Right cardiac atrium (tissue), 5 donors: ENCODE data around the gene LAMTOR4. TPM values are rescaled to one million over a fixed set of nuclear protein-coding genes. Genes with fewer than 3 reads are reported as not detected.
"Not testable (repeated sequence)": the region's sequence is repeated elsewhere in the genome, so short reads cannot be mapped to it uniquely, and the experiment has no call there.

Source experiments
- ATAC-seq, 2 donors: fragments of 200-7000 bp; cut with Tn5 transposase; one replicate each; pipeline versions ENCODE4 v1.8.0 to v1.9.1; 2020; ENCODE audit warnings: moderate library complexity in 2 of 2, mild to moderate bottlenecking in 1 of 2
- DNase-seq, 3 donors: peaks; one replicate each; pipeline ENCODE4 v3.0.0-alpha.2; 2020
- H3K27ac ChIP-seq: one replicate; pipeline ENCODE4 v1.5.1; 2013; ENCODE audit warnings: mild to moderate bottlenecking, low read length, control low read depth, moderate library complexity
- H3K27me3 ChIP-seq: one replicate; pipeline ENCODE4 v1.6.1; 2013; ENCODE audit not compliant: control insufficient read depth, insufficient read depth
- H3K4me1 ChIP-seq: one replicate; pipeline ENCODE4 v1.6.1; 2013; ENCODE audit warnings: low read length; ENCODE audit not compliant: control insufficient read depth, insufficient read depth
- H3K4me3 ChIP-seq: one replicate; pipeline ENCODE4 v1.5.1; 2013; ENCODE audit warnings: low read length, control low read depth
- H3K9me3 ChIP-seq: one replicate; pipeline ENCODE4 v1.6.1; 2013; ENCODE audit warnings: low read length; ENCODE audit not compliant: control insufficient read depth
- WGBS: extraction: QIAGEN DNeasy Blood & Tissue Kit; methylation state at CpG from one replicate; pipeline ENCODE4 v1.1.7; 2013; 5-methylcytosine and 5-hydroxymethylcytosine counted together
- intact Hi-C, 4 donors: fragments of 100-400 bp; cut with DNase I; formaldehyde crosslinking; loops; one replicate each; pipeline versions ENCODE4 v1.11.0 to v1.14.0; 2022 to 2023
- polyA plus RNA-seq: library from polyadenylated mRNA; stranded (reverse); fragments of 200-250 nt; gene quantifications from one replicate; pipeline ENCODE4 v1.2.3, GENCODE V29; 2013
- total RNA-seq, 4 donors: library from RNA; stranded (reverse); fragmentation: NEBNext Ultra II Directional; extraction: Animal tissue kit (Norgen Biotek cat#: 25700); gene quantifications; one replicate each; pipeline ENCODE4 v1.2.1, GENCODE V29; 2021
- donor health status: healthy with polysubstance abuse.
- donor health status: DM: no; HTN: yes; CAD: no.
- donor health status: DM: no; HTN: no; CAD: no.
- donor health status: DM: no; HTN: yes; CAD: no; lungs with severe emphysema.
- donor health status: DM: yes; HTN: yes; CAD: no.

LAMTOR4 gene
- total and polyA plus RNA-seq, 5 donors, result 88.7 to 193 (median 118) TPM

- DNase-seq (no peak), ATAC-seq (no peak)
- H3K4me3 ChIP-seq, result no peak overlapping the region
- intact Hi-C loops, result no loop called here
- H3K4me1 ChIP-seq, result no peaks in the 10 kb centered on the region
- H3K27ac ChIP-seq, result no peak overlapping the region
- no peaks in the 10 kb centered on the region for H3K9me3 ChIP-seq
- WGBS, result 93% methylated on average over 14 of the region's 14 CpGs
- no peaks in the 10 kb centered on the region for H3K27me3 ChIP-seq
Observed at GRCh38 chr7:100175296-100175935, 26.7 kb downstream of the LAMTOR4 start.

GRCh38 chr7:100176096-100177044 is 27.7 kb downstream of the LAMTOR4 start:
- Histone ChIP-seq H3K4me3 (peak overlapping the region; percentile 73), H3K4me1 (no peaks in the 10 kb centered on the region), H3K27ac (no peak overlapping the region), H3K27me3 (no peaks in the 10 kb centered on the region), H3K9me3 (no peaks in the 10 kb centered on the region)
- ATAC-seq, result no peak
- no peak for DNase-seq
- WGBS, result 48% methylated on average over 14 of the region's 14 CpGs
- intact Hi-C loops, result no loop called here

- intact Hi-C loops, result no loop called here
- Histone ChIP-seq H3K4me1 (no peaks in the 10 kb centered on the region), H3K9me3 (no peaks in the 10 kb centered on the region), H3K27ac (no peak within 1 kb of the TSS), H3K27me3 (no peaks in the 10 kb centered on the region), H3K4me3 (peak within 1 kb of the TSS; percentile 73)
- DNase-seq (peak; percentile 96 to 98 (median 98)), ATAC-seq (peak; percentile 95 to 96)
- 3% methylated on average over 78 of the region's 78 CpGs for WGBS
Observed at GRCh38 chr7:100177045-100178001, 28.6 kb downstream of the LAMTOR4 start, which contains the start of the genes GPC2 and STAG3. Gene GPC2 (minus strand): TSS chr7:100177381. CDS start chr7:100177199, 182 bp downstream. Gene STAG3 (plus strand): TSS chr7:100177918. CDS start chr7:100180557, 2,639 bp downstream.

GRCh38 chr7:100180084-100180483 is 31.4 kb downstream of the LAMTOR4 start:
- DNase-seq, ATAC-seq, intact Hi-C loops, H3K4me1 ChIP-seq, H3K27me3 ChIP-seq, H3K4me3 ChIP-seq, H3K9me3 ChIP-seq, H3K27ac ChIP-seq: not testable (repeated sequence)
- WGBS, result 99% methylated on average over 3 of the region's 3 CpGs

- DNase-seq, H3K9me3 ChIP-seq, H3K4me1 ChIP-seq, intact Hi-C loops, H3K27ac ChIP-seq, H3K27me3 ChIP-seq, ATAC-seq, H3K4me3 ChIP-seq: not testable (repeated sequence)
- 83% methylated on average over 6 of the region's 6 CpGs for WGBS
Observed at GRCh38 chr7:100182616-100183015, 33.9 kb downstream of the LAMTOR4 start.

GRCh38 chr7:100183090-100183489 is 34.4 kb downstream of the LAMTOR4 start:
- H3K9me3 ChIP-seq, DNase-seq, ATAC-seq, H3K4me1 ChIP-seq, H3K4me3 ChIP-seq, H3K27ac ChIP-seq, H3K27me3 ChIP-seq, intact Hi-C loops: not testable (repeated sequence)
- 94% methylated on average over 6 of the region's 6 CpGs for WGBS

- no peak for DNase-seq
- intact Hi-C loops, result no loop called here
- Histone ChIP-seq H3K4me3 (no peak overlapping the region), H3K9me3 (no peaks in the 10 kb centered on the region), H3K27me3 (no peaks in the 10 kb centered on the region), H3K4me1 (no peaks in the 10 kb centered on the region), H3K27ac (no peak overlapping the region)
- whole genome bisulfite sequencing, result 72% methylated on average over 2 of the region's 2 CpGs
- ATAC-seq, result no peak
Observed at GRCh38 chr7:100185726-100186125, 37.0 kb downstream of the LAMTOR4 start.

GRCh38 chr7:100189061-100189460 is 40.3 kb downstream of the LAMTOR4 start:
- Histone ChIP-seq H3K9me3 (no peaks in the 10 kb centered on the region), H3K27me3 (no peaks in the 10 kb centered on the region), H3K27ac (no peak overlapping the region), H3K4me1 (no peaks in the 10 kb centered on the region), H3K4me3 (no peak overlapping the region)
- WGBS, result 70% methylated on average over 3 of the region's 3 CpGs
- DNase-seq (no peak), ATAC-seq (no peak)
- intact Hi-C loops, result no loop called here

GRCh38 chr7:100190048-100190711 is 41.5 kb downstream of the LAMTOR4 start:
- H3K27me3 ChIP-seq, result no peaks in the 10 kb centered on the region
- no peaks in the 10 kb centered on the region for H3K4me1 ChIP-seq
- H3K4me3 ChIP-seq, result no peak overlapping the region
- DNase-seq (no peak), ATAC-seq (no peak)
- intact Hi-C loops, result no loop called here
- H3K27ac ChIP-seq, result no peak overlapping the region
- 53% methylated on average over 4 of the region's 4 CpGs for WGBS
- H3K9me3 ChIP-seq, result no peaks in the 10 kb centered on the region

GRCh38 chr7:100191775-100192174 is 43.1 kb downstream of the LAMTOR4 start:
- Histone ChIP-seq H3K4me3 (no peak overlapping the region), H3K9me3 (no peaks in the 10 kb centered on the region), H3K4me1 (no peaks in the 10 kb centered on the region), H3K27ac (no peak overlapping the region), H3K27me3 (no peaks in the 10 kb centered on the region)
- WGBS, result 59% methylated on average over 2 of the region's 2 CpGs
- DNase-seq (no peak), ATAC-seq (no peak)
- intact Hi-C loops, result no loop called here
